Measurements from ENCODE around the gene KLHDC8A.

- TF ChIP-seq, protein P1, sequence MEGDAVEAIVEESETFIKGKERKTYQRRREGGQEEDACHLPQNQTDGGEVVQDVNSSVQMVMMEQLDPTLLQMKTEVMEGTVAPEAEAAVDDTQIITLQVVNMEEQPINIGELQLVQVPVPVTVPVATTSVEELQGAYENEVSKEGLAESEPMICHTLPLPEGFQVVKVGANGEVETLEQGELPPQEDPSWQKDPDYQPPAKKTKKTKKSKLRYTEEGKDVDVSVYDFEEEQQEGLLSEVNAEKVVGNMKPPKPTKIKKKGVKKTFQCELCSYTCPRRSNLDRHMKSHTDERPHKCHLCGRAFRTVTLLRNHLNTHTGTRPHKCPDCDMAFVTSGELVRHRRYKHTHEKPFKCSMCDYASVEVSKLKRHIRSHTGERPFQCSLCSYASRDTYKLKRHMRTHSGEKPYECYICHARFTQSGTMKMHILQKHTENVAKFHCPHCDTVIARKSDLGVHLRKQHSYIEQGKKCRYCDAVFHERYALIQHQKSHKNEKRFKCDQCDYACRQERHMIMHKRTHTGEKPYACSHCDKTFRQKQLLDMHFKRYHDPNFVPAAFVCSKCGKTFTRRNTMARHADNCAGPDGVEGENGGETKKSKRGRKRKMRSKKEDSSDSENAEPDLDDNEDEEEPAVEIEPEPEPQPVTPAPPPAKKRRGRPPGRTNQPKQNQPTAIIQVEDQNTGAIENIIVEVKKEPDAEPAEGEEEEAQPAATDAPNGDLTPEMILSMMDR (IDR thresholded peaks at IDR 0.05): no peak
- no peak for TF ChIP-seq POLR2A (IDR thresholded peaks at IDR 0.05)
These were observed 70.3 kb downstream of the KLHDC8A start for GRCh38 chr1:205286335-205286950.

Measured in tibial nerve (tissue), 3 donors.